Tongue (tissue), 2 donors: ENCODE results near the gene KIF20B. TPM values are rescaled to one million over a fixed set of nuclear protein-coding genes. Genes with fewer than 3 reads are reported as not detected.
"Not testable (repeated sequence)": the region's sequence is repeated elsewhere in the genome, so short reads cannot be mapped to it uniquely, and the experiment has no call there.

Experiments
- DNase-seq: peaks from one replicate; pipeline ENCODE4 v3.0.0-alpha.2; 2015
- total RNA-seq: library from RNA; depleted of rRNA; stranded (reverse); fragments of >200 nt; gene quantifications from one replicate; pipeline ENCODE4 v1.2.3, GENCODE V29; 2014

KIF20B gene
- total RNA-seq, 1 donor from 2014 or later: 10.9 TPM

GRCh38 chr10:89692416-89692815 lies 9.0 kb upstream of the KIF20B start:
- no peak for DNase-seq

GRCh38 chr10:89693176-89693575 lies 8.2 kb upstream of the KIF20B start:
- no peak for DNase-seq

- DNase-seq: no peak
These were observed 6.1 kb upstream of the KIF20B start for GRCh38 chr10:89695307-89695706.

- no peak for DNase-seq
These were observed 3.4 kb upstream of the KIF20B start for GRCh38 chr10:89697946-89698345.

- DNase-seq: no peak
These were observed 1.8 kb upstream of the KIF20B start for GRCh38 chr10:89699581-89700064.

GRCh38 chr10:89700923-89701241 lies 508 bp upstream of the KIF20B start:
- DNase-seq: no peak

- peak; percentile 7 for DNase-seq
These were observed 711 bp downstream of the KIF20B start for GRCh38 chr10:89702121-89702480.

GRCh38 chr10:89705466-89705865 lies 4.1 kb downstream of the KIF20B start:
- DNase-seq: no peak

- DNase-seq: no peak
These were observed 4.6 kb downstream of the KIF20B start for GRCh38 chr10:89706011-89706410.

GRCh38 chr10:89707372-89707771 lies 6.0 kb downstream of the KIF20B start:
- DNase-seq: no peak

- DNase-seq: no peak
These were observed 9.4 kb downstream of the KIF20B start for GRCh38 chr10:89710753-89711152.

GRCh38 chr10:89734616-89735015 lies 33.2 kb downstream of the KIF20B start:
- DNase-seq: no peak

- no peak for DNase-seq
These were observed 37.3 kb downstream of the KIF20B start for GRCh38 chr10:89738551-89739209.

GRCh38 chr10:89741126-89741762 lies 39.9 kb downstream of the KIF20B start:
- no peak for DNase-seq

- no peak for DNase-seq
These were observed 42.6 kb downstream of the KIF20B start for GRCh38 chr10:89744026-89744425.

- DNase-seq: no peak
These were observed 44.5 kb downstream of the KIF20B start for GRCh38 chr10:89745903-89746302.

GRCh38 chr10:89750441-89750840 lies 49.1 kb downstream of the KIF20B start:
- DNase-seq: no peak

GRCh38 chr10:89755374-89755773 lies 54.0 kb downstream of the KIF20B start:
- no peak for DNase-seq

GRCh38 chr10:89759531-89759930 lies 58.1 kb downstream of the KIF20B start:
- DNase-seq: no peak

GRCh38 chr10:89763671-89764070 lies 62.3 kb downstream of the KIF20B start:
- not testable (repeated sequence) for DNase-seq

- no peak for DNase-seq
These were observed 70.3 kb downstream of the KIF20B start for GRCh38 chr10:89771684-89772083.

GRCh38 chr10:89773081-89773480 lies 71.7 kb downstream of the KIF20B start:
- DNase-seq: no peak

- DNase-seq: no peak
These were observed 75.3 kb downstream of the KIF20B start for GRCh38 chr10:89776665-89777064.

- DNase-seq: no peak
These were observed 81.1 kb downstream of the KIF20B start for GRCh38 chr10:89782470-89782869.
